Mesenteric fat pad (tissue), 1 donor: ENCODE results near the gene ID3. TPM values are rescaled to one million over a fixed set of nuclear protein-coding genes. Genes with fewer than 3 reads are reported as not detected.

ENCODE experiments used
- DNase-seq: peaks from one replicate; pipeline ENCODE4 v3.0.0-alpha.2; 2020; ENCODE audit warnings: low spot score
- long read RNA-seq: library from polyadenylated mRNA; unstranded; transcript quantifications from one replicate; pipeline ENCODE4 v2.0.0, GENCODE V29; 2020
- total RNA-seq: library from RNA; stranded (reverse); fragmentation: NEBNext Ultra II Directional; extraction: Animal tissue kit (Norgen Biotek cat#: 25700); gene quantifications from one replicate; pipeline ENCODE4 v1.2.1, GENCODE V29; 2021
- donor health status: DM: yes; HTN: yes; CAD: no.

ID3 gene, protein sequence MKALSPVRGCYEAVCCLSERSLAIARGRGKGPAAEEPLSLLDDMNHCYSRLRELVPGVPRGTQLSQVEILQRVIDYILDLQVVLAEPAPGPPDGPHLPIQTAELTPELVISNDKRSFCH
- 168 TPM for total RNA-seq
- long read RNA-seq, transcript ID3-201 (3 exons, 1,251 nt): major isoform, 332 of 480 reads
- long read RNA-seq, transcript ID3-202 (2 exons, 623 nt): minor isoform, 5 of 480 reads
- long read RNA-seq, transcript ID3-203 (2 exons, 892 nt): minor isoform, 44 of 480 reads
- long read RNA-seq, partial matches to known transcripts: 0 of 480 reads
- long read RNA-seq, other reads (novel, unspliced or antisense): 99 of 480 reads

- peak; percentile 100 for DNase-seq
Observed at GRCh38 chr1:23559136-23559984, at the start of gene ID3. TSS of gene ID3 (minus strand) at chr1:23559501. CDS start at chr1:23559426, 75 bp downstream.

DNA sequence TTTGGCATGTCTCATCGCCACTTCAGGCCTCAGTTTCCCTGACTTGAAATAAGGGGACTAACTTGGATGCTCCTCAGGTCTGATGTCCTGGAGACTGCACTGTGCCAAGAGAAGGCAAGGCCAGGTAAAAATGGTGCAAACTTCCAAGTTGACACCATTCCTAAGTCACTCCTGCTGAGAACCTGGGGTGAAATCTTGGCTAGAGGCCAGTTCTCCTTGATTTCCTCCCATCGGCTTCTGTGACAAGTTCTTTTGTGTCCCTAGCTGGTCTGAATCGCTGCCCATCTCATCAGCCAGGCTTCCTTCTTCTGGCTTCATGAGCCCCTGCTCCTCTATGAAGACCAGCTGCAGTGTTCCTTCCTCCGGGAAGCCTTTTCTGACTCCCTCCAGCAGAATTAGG is 48.6 kb upstream of the ID3 start:
- DNase-seq: no peak

DNA sequence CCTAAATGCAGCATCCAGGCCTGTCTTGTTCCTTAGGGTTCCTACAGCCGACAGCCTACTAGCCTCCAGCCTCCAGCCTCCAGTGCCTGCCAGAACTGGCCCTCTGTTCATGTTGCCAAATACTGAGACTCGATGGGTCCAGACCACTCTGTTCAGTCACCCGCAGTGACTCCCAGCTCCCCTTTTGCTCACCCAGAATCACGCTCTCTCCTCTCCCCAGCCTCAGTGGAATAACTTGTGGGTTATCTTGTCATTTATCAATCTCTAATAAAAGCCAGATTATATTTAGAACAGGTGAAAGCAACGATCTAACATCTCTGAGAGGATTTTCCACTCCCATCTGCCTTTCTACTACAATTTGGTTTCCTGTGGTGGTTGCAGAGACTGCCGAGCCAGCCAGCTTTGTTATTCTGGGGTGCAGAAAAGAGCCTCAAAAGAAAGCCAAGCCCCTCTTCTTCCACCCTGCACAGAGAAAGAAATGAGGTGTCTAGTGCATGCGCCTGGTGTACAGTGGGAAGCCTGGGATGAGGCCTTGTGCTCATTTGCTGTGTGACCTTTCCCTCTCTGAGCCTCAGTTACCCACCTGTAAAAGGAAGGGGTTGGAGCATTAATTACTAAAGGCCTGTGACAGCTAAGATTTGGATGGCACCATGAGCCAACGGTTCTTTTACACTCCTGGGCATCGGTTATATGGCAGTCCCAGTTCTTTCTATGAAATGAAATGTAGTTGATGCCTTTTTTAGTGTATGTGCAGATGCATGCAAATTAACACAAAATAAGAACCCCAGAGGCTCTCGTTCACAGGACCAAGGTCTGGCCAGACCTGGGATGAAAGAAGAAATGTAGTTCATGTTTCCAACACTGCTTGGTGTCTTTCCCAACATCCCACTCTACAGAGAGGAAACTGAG is 42.9 kb upstream of the ID3 start:
- no peak for DNase-seq

DNA sequence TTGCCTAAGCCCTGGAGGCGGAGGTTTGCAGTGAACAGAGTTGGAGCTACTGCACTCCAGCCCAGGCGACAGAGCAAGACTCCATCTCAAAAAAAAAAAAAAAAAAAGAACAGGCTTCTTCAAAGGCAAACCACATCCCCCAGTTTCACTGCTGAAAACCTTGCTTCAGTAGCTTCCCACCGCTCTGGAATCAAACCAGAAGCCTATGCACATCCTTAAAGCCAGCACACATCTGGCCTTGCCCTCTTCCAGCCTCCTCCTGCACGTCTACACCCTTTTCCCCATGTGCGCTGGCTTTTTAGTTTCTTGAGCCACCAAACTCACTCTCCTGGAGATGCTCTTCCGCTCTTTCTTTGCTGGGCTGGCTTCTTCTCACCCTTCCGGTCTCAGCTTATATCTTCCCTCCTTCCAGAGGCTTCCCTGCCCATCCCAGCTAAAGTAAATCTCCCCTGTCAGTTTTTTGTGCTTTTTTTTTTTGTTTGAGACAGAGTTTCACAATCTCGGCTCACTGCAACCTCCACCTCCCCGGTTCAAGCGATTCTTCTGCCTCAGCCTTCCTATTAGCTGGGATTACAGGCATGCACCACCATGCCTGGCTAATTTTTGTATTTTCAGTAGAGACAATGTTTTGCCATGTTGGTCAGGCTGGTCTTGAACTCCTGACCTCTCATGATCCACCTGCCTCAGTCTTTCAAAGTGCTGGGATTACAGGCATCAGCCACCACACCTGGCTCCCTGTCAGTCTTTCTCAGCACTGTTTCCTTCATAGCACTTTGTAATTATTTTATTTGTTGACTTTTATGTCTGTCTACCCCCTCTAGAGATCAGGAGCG is 42.0 kb upstream of the ID3 start:
- no peak for DNase-seq

GRCh38 chr1:23600283-23600682 is 41.0 kb upstream of the ID3 start:
- no peak for DNase-seq

DNA sequence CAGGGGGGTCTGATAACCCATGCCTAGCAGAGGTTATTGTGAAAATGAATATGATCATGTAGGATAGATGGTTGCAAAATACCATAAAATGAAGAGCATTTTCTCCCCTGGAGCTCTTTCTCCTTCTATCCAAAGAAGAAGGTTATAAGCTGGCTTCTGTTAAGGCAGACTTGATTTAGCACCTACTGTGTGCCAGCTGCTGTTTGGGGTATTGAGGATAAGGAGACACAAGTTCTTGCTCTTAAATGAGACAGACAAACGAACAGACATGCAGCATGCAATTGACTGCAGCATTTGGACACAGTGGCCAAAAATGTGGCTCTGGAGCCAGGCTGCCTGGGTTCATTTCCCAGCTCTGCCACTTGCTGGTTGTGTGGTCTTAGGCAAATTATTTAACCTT is 39.8 kb upstream of the ID3 start:
- DNase-seq: no peak

DNA sequence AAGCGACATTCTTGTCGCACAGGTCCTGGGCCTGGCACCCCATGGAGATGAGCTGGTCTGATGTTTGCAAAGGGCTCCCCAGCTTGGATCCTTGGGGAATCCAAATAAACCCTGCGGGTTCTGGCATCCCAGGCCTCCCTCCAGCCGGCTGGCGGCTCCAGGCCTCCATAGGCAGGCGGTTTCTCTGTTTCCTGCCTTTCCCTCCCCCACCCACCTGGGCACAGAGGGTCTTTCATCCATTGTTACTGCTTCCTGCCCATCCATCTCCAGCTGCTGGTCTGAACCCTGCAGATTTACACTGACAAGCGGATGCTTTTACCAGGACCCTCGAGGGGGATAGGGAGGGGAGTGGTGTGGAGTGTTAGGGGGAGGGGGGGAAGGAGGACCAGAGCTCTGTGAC is 39.1 kb upstream of the ID3 start:
- no peak for DNase-seq

- no peak for DNase-seq
Observed at GRCh38 chr1:23597635-23598388, 38.5 kb upstream of the ID3 start.

GRCh38 chr1:23596382-23597358 is 37.4 kb upstream of the ID3 start:
- no peak for DNase-seq

DNA sequence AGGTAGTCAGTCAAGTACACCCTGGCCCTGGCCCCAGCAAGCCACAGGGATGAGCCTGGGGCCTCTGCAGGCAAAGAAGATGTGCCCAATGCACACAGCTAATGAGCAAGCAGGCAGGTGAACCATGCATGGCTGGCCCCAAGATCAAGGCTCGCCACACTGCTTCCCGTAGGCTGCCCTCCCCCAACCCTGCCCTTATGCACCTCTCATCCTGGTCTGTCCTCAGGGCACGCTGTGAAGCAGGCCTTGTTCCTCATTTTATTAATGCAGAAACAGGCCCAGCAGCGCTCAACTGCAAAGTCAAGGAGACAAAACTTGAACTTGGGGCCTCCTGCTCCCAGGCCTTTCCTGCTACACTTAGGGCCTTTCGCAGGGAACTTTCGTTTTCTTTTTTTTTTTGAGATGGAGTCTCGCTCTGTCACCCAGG is 35.6 kb upstream of the ID3 start:
- DNase-seq: no peak

- no peak for DNase-seq
Observed at GRCh38 chr1:23594149-23594907, 35.0 kb upstream of the ID3 start.

GRCh38 chr1:23593556-23594148 is 34.4 kb upstream of the ID3 start:
- no peak for DNase-seq

- no peak for DNase-seq
Observed at GRCh38 chr1:23593042-23593521, 33.8 kb upstream of the ID3 start.

DNA sequence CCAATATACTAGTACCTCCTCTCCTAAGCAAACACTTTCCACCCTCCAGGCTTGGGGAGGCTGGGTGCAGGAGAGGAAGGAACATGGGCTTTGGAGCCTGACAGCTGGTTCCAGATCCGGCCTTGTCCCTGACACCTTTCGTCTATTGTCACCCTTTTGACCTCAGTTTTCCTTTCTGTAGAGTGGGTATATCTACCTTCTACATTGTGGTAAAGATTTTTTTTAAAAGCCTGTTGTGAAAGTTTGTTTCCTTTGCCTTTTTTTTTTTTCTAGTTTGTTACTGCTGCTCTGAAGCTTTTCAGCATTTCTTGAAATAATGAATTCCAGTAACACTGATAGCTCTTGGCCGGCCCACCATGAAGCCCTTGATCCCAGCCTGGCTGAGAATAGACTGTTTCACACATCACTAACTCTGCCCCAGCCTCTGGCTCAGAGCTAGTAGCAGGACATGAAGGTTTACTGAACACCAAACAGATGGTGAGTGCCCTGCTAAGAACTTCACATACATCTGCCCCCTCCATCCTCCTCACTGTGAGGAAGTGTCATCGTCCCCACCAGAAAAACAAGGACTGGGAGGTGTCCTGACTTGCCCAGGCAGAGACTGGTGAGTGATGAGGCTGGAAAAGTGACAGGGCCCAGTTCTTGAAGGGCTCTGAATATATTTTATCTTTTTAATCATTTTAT is 33.0 kb upstream of the ID3 start:
- no peak for DNase-seq

GRCh38 chr1:23591460-23592208 is 32.3 kb upstream of the ID3 start:
- DNase-seq: no peak
